ENCODE results near the gene EFNA5. TPM values are rescaled to one million over a fixed set of nuclear protein-coding genes. Genes with fewer than 3 reads are reported as not detected.

Gene EFNA5
- total RNA-seq, 1 donor from 2014 or later = 10.2 TPM

DNA sequence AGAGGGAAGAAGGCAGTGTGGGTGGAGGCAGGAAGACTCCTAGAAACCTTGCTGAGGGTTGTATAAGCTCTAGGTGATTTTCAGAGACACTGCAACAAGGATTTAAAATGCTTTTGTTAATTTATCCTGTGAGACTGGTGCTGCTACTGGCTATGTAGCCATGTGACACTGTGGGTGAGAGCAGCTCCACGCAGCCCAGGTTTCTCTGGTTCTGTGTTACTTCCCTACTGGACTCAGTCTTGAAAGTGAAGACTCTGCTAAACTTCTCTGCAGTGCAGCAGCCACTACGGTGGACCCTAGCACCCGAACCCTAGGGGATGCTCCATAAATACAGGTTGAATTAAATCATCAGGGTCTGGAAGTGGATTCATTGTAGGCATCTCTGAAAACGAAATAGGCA is 25.8 kb upstream of the EFNA5 start:
- H3K4me3 ChIP-seq = no peak overlapping the region
- no peaks in the 10 kb centered on the region for H3K9me3 ChIP-seq
- intact Hi-C loops (cut with DNase I) = no loop called here
- H3K4me1 ChIP-seq = no peaks in the 10 kb centered on the region
- DNase-seq (no peak), ATAC-seq (no peak)
- no peak overlapping the region for H3K27ac ChIP-seq
- no peaks in the 10 kb centered on the region for H3K27me3 ChIP-seq (ENCODE audit: low read depth)
- TF ChIP-seq, protein P1, sequence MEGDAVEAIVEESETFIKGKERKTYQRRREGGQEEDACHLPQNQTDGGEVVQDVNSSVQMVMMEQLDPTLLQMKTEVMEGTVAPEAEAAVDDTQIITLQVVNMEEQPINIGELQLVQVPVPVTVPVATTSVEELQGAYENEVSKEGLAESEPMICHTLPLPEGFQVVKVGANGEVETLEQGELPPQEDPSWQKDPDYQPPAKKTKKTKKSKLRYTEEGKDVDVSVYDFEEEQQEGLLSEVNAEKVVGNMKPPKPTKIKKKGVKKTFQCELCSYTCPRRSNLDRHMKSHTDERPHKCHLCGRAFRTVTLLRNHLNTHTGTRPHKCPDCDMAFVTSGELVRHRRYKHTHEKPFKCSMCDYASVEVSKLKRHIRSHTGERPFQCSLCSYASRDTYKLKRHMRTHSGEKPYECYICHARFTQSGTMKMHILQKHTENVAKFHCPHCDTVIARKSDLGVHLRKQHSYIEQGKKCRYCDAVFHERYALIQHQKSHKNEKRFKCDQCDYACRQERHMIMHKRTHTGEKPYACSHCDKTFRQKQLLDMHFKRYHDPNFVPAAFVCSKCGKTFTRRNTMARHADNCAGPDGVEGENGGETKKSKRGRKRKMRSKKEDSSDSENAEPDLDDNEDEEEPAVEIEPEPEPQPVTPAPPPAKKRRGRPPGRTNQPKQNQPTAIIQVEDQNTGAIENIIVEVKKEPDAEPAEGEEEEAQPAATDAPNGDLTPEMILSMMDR (IDR thresholded peaks at IDR 0.05) = no peak
- H3K36me3 ChIP-seq = no peaks in the 10 kb centered on the region

DNA sequence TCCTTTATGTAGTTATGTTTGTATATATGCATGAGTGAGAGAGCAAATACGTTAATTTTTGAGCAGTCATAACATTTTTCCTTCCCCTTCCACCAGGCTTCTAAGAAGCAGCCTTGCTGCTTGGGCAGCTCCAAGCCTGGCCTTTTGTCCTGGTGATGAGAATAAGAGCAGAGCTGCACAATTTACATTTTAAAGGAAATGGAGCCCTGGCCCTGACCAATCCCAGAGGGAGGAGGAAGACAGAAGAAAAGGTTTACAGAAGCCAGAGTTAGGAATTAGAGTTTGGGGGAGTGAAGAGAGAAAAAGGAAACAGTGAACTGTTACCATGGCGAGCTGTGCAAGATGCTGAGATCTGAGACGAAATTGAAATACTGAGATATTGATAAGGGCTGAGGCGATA is 25.3 kb upstream of the EFNA5 start:
- no peak overlapping the region for H3K4me3 ChIP-seq
- no peaks in the 10 kb centered on the region for H3K27me3 ChIP-seq (ENCODE audit: low read depth)
- no peak for DNase-seq
- no peaks in the 10 kb centered on the region for H3K36me3 ChIP-seq
- TF ChIP-seq, protein P1 (IDR thresholded peaks at IDR 0.05) = no peak
- ATAC-seq = no peak
- H3K27ac ChIP-seq = no peak overlapping the region
- no peaks in the 10 kb centered on the region for H3K9me3 ChIP-seq
- intact Hi-C loops (cut with DNase I) = no loop called here
- H3K4me1 ChIP-seq = no peaks in the 10 kb centered on the region

DNA sequence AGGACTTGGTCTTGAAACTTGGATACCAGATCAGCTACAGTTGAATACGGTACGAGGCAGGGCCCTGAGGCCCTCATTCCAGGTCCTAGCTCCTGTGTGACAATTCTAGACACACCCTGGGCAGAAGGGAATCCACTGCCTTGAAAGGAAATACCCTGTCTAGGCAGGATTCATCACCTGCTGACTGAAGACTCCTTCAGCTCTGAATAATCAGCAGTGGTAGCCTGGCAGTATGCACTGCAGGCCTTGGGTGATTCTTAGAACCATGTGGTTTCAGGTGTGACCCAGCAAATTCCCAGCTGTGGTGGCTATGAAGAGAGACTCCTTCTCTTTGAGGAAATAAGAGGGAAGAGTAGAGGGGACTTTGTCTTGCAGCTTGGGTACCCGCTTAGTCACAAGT is 17.2 kb upstream of the EFNA5 start:
- ATAC-seq (no peak), DNase-seq (no peak)
- Histone ChIP-seq H3K4me3 (no peak overlapping the region), H3K36me3 (no peaks in the 10 kb centered on the region), H3K4me1 (no peaks in the 10 kb centered on the region), H3K9me3 (no peaks in the 10 kb centered on the region), H3K27me3 (ENCODE audit: low read depth) (peaks cover 3% of the 10 kb centered on the region), H3K27ac (no peak overlapping the region)
- intact Hi-C loops (cut with DNase I) = no loop called here
- TF ChIP-seq, protein P1 (IDR thresholded peaks at IDR 0.05) = no peak

- DNase-seq = no peak
- intact Hi-C loops (cut with DNase I) = no loop called here
- H3K36me3 ChIP-seq = no peaks in the 10 kb centered on the region
- ATAC-seq = no peak
- H3K27ac ChIP-seq = no peak overlapping the region
- TF ChIP-seq, protein P1 (IDR thresholded peaks at IDR 0.05) = no peak
- no peak overlapping the region for H3K4me3 ChIP-seq
- no peaks in the 10 kb centered on the region for H3K4me1 ChIP-seq
- no peaks in the 10 kb centered on the region for H3K9me3 ChIP-seq
- peaks cover 3% of the 10 kb centered on the region for H3K27me3 ChIP-seq (ENCODE audit: low read depth)
These were observed 16.7 kb upstream of the EFNA5 start for GRCh38 chr5:107687404-107687803.

DNA sequence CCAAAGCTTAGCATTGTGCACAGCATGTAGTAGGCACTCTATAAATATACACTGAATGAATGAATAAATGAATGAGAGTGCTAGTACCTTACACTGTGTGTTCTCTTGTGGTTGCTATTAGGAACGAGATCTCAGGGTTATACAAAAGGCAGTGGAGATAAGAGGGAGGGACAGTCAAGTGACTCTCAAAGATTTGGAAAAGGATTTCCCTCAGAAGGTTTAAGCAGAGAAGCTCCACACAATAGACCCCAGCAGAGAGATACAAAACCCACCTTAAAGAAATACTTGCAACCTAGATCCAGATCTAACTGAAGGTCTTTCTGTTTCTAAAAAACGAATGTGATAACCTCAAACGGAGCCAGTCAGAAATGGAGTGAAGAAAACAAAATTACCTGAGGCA is 11.8 kb upstream of the EFNA5 start:
- intact Hi-C loops (cut with DNase I) = no loop called here
- Histone ChIP-seq H3K9me3 (no peaks in the 10 kb centered on the region), H3K4me1 (no peaks in the 10 kb centered on the region), H3K4me3 (no peak overlapping the region), H3K36me3 (no peaks in the 10 kb centered on the region), H3K27me3 (ENCODE audit: low read depth) (peaks cover 3% of the 10 kb centered on the region), H3K27ac (no peak overlapping the region)
- TF ChIP-seq, protein P1 (IDR thresholded peaks at IDR 0.05) = no peak
- ATAC-seq (no peak), DNase-seq (no peak)

DNA sequence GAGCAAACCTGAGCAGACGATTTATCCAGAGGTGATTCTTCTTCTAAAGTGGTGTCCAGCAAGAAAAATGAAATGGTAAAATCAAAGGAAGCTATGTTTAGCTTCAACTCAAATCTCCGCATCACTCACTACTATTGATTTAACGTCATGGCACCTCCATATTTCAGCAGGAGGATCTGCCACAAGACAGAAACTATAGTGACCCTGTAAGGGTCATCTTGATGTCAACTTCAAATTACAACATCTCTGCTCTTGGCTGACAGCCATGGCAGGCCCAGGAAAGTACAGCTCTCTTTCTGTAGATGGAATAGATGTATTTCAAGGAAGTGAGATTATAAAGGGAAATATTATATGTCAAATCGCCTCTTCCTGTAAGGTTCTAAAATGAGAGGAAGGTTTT is 10.1 kb upstream of the EFNA5 start:
- no peaks in the 10 kb centered on the region for H3K9me3 ChIP-seq
- H3K4me3 ChIP-seq = no peak overlapping the region
- H3K27ac ChIP-seq = no peak overlapping the region
- H3K36me3 ChIP-seq = no peaks in the 10 kb centered on the region
- H3K27me3 ChIP-seq (ENCODE audit: low read depth) = peaks cover 3% of the 10 kb centered on the region
- intact Hi-C loops (cut with DNase I) = no loop called here
- ATAC-seq (no peak), DNase-seq (no peak)
- TF ChIP-seq, protein P1 (IDR thresholded peaks at IDR 0.05) = no peak
- H3K4me1 ChIP-seq = no peaks in the 10 kb centered on the region

Measured in lower lobe of right lung (tissue), 2 donors.